Measurements from ENCODE around the gene CDC26.
"Not testable (repeated sequence)": the region's sequence is repeated elsewhere in the genome, so short reads cannot be mapped to it uniquely, and the experiment has no call there.

CDC26 gene

DNA sequence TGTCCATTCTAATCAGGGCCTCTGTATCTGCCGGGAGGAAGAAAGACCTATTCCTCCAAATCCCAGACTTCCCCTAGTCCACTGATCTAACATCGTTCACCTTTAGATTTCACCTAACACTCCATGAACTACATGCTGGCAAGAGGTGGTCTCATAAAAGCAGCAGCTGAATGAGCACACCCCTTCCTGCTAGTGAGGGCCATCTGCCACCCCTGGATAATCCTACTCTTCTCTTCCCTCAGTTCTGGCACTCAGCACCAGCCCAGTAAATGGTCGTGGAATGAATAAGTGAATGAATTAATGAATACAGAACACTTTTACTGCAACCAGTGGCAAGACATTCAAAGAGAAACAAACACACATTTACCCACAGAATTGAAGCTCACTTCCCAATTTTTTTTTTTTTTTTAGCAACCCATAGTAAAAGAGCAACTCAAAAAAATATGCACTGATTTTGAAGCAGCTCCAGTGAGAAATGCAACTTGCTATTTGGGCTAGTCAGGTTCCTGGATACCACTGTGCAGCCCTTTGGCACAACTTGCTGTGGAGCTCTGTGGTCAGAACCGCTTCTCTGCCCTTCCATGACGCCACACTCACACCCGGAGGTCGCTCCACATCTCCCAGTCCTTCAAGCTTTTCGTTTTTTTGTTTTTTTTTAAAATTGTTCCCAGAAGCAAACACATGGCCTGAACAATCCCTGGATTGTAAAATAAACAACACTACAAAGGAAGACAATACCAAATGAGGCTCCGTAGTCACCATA is 21.6 kb upstream of the CDC26 start:
- H3K27me3 ChIP-seq (ENCODE audit: insufficient read depth, poor library complexity, severe bottlenecking) = no peaks in the 10 kb centered on the region
- no peaks in the 10 kb centered on the region for H3K4me1 ChIP-seq (ENCODE audit: insufficient read depth, poor library complexity, severe bottlenecking)
- no peak overlapping the region for H3K27ac ChIP-seq (ENCODE audit: poor library complexity, severe bottlenecking)
- DNase-seq (ENCODE audit: low spot score) (no peak), ATAC-seq (ENCODE audit: low read depth) (no peak)
- TF ChIP-seq, protein P1, sequence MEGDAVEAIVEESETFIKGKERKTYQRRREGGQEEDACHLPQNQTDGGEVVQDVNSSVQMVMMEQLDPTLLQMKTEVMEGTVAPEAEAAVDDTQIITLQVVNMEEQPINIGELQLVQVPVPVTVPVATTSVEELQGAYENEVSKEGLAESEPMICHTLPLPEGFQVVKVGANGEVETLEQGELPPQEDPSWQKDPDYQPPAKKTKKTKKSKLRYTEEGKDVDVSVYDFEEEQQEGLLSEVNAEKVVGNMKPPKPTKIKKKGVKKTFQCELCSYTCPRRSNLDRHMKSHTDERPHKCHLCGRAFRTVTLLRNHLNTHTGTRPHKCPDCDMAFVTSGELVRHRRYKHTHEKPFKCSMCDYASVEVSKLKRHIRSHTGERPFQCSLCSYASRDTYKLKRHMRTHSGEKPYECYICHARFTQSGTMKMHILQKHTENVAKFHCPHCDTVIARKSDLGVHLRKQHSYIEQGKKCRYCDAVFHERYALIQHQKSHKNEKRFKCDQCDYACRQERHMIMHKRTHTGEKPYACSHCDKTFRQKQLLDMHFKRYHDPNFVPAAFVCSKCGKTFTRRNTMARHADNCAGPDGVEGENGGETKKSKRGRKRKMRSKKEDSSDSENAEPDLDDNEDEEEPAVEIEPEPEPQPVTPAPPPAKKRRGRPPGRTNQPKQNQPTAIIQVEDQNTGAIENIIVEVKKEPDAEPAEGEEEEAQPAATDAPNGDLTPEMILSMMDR (IDR thresholded peaks at IDR 0.05; ENCODE audit: poor library complexity, severe bottlenecking) = no peak
- H3K36me3 ChIP-seq (ENCODE audit: low read depth) = peaks cover 17% of the 10 kb centered on the region
- H3K4me3 ChIP-seq (ENCODE audit: severe bottlenecking) = no peak overlapping the region
- H3K9me3 ChIP-seq (ENCODE audit: severe bottlenecking) = no peaks in the 10 kb centered on the region

DNA sequence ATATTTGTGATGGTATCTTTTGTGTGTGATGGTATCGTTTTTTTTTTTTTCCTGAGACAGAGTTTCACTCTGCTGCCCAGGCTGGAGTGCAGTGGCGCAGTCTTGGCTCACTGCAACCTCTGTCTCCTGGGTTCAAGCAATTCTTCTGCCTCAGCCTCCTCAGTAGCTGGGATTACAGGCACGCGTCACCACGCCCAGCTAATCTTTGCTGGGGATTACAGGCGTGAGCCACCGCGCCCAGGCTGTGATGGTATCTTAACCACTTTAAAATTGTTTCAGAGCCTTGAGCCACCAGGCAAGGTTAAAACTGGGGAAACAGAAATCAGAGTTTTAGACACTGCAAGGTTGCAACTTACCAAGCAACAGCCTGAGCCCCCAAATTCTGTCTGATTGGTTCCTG is 20.9 kb upstream of the CDC26 start:
- not testable (repeated sequence) for H3K4me3 ChIP-seq (ENCODE audit: severe bottlenecking); ATAC-seq (ENCODE audit: low read depth)
- peaks cover 25% of the 10 kb centered on the region for H3K36me3 ChIP-seq (ENCODE audit: low read depth)

DNA sequence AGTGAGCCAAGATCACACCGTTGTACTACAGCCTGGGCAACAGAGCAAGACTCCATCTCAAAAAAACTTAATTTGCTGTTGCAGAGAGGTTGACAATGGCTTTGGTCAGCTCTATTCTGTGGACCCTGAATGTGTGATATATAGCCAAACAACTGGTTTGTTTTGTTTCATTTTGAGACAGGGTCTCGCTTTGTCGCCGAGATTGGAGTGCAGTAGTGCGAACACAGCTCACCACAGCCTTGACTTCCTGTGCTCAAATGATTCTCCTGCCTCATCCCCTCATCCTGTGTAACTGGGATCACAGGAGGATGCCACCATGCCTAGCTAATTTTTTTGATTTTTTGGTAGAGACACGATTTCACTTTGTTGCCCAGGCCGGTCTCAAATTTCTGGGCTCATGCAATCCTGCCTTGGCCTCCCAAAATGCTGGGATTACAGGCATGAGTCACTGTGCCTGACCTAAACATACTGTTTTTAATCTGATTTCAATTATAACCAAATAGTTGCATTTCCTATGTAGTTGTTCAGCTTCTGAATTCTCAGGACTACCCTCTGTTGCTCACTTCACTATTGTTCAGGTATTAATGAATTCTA is 18.0 kb upstream of the CDC26 start:
- peaks cover 53% of the 10 kb centered on the region for H3K36me3 ChIP-seq (ENCODE audit: low read depth)
- no peak for ATAC-seq (ENCODE audit: low read depth)

More for the DNA sequence above, 20.9 kb upstream of the CDC26 start:
- H3K4me1 ChIP-seq (ENCODE audit: insufficient read depth, poor library complexity, severe bottlenecking); H3K27ac ChIP-seq (ENCODE audit: poor library complexity, severe bottlenecking); DNase-seq (ENCODE audit: low spot score); H3K9me3 ChIP-seq (ENCODE audit: severe bottlenecking); H3K27me3 ChIP-seq (ENCODE audit: insufficient read depth, poor library complexity, severe bottlenecking): not testable (repeated sequence)

DNA sequence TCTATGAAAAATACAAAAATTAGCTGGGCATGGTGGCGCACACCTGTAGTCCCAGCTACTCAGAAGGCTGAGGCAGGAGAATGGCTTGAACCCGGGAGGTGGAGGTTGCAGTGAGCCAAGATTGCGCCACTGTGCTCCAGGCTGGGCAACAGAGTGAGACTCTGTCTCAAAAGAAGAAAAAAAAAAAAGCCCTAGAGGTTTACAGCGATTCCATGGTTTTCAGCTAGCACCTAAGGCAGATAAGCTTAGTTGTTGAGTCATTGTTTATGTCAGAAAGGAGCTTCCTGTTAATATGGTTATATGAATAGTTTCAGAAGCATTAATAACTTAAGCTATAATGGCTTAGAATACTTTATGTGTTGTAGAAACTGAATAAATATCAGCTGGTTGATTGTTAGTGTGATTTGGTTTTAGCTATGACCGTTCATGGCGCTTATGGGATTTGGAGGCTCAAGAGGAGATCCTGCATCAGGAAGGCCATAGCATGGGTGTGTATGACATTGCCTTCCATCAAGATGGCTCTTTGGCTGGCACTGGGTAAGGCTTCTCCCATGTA is 14.8 kb upstream of the CDC26 start:
- peaks cover 84% of the 10 kb centered on the region for H3K36me3 ChIP-seq (ENCODE audit: low read depth)
- ATAC-seq (ENCODE audit: low read depth) = no peak
- H3K4me1 ChIP-seq (ENCODE audit: insufficient read depth, poor library complexity, severe bottlenecking) = no peaks in the 10 kb centered on the region
- DNase-seq (ENCODE audit: low spot score) = no peak
- no peaks in the 10 kb centered on the region for H3K27me3 ChIP-seq (ENCODE audit: insufficient read depth, poor library complexity, severe bottlenecking)
- TF ChIP-seq, protein P1 (IDR thresholded peaks at IDR 0.05; ENCODE audit: poor library complexity, severe bottlenecking) = no peak
- H3K27ac ChIP-seq (ENCODE audit: poor library complexity, severe bottlenecking) = no peak overlapping the region
- no peaks in the 10 kb centered on the region for H3K9me3 ChIP-seq (ENCODE audit: severe bottlenecking)
- H3K4me3 ChIP-seq (ENCODE audit: severe bottlenecking) = no peak overlapping the region

More for the DNA sequence above, 18.0 kb upstream of the CDC26 start:
- DNase-seq (ENCODE audit: low spot score) = no peak
- Histone ChIP-seq H3K9me3 (ENCODE audit: severe bottlenecking) (no peaks in the 10 kb centered on the region), H3K27me3 (ENCODE audit: insufficient read depth, poor library complexity, severe bottlenecking) (no peaks in the 10 kb centered on the region), H3K27ac (ENCODE audit: poor library complexity, severe bottlenecking) (no peak overlapping the region), H3K4me1 (ENCODE audit: insufficient read depth, poor library complexity, severe bottlenecking) (no peaks in the 10 kb centered on the region), H3K4me3 (ENCODE audit: severe bottlenecking) (no peak overlapping the region)
- TF ChIP-seq, protein P1 (IDR thresholded peaks at IDR 0.05; ENCODE audit: poor library complexity, severe bottlenecking) = no peak

DNA sequence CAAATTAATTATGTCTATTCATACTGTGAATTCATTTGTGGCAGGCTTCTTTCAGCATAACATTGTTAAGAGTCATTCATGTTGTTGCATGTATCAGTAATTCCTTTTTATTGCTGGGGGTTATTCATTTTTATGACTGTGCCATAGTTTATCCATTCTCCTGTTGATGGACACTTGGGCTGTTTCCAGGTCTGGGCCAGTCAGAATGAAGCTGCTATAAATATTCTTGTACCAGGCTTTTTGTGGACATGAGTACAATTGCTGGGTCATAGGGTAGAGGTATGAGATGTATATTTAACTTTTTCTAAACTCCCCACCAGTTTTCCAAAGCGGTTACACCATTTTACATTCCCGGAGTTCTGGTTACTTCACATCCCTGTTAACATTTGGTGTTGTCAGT is 13.7 kb upstream of the CDC26 start:
- Histone ChIP-seq H3K27ac (ENCODE audit: poor library complexity, severe bottlenecking) (no peak overlapping the region), H3K4me1 (ENCODE audit: insufficient read depth, poor library complexity, severe bottlenecking) (no peaks in the 10 kb centered on the region), H3K27me3 (ENCODE audit: insufficient read depth, poor library complexity, severe bottlenecking) (no peaks in the 10 kb centered on the region), H3K36me3 (ENCODE audit: low read depth) (peaks cover 95% of the 10 kb centered on the region), H3K4me3 (ENCODE audit: severe bottlenecking) (no peak overlapping the region), H3K9me3 (ENCODE audit: severe bottlenecking) (no peaks in the 10 kb centered on the region)
- TF ChIP-seq, protein P1 (IDR thresholded peaks at IDR 0.05; ENCODE audit: poor library complexity, severe bottlenecking) = no peak
- DNase-seq (ENCODE audit: low spot score) = no peak
- no peak for ATAC-seq (ENCODE audit: low read depth)
